Suprapubic skin (tissue), 3 donors: ENCODE results near the gene SRSF10.

Source experiments
- CTCF ChIP-seq, 2 donors: fragments of 200-600 bp in 1 of 2; fragments of 450-650 bp in 1 of 2; sonication (generic) in 1 of 2; IDR thresholded peaks; one replicate each; pipeline ENCODE4 v1.5.1; 2016 to 2019; ENCODE audit warnings: antibody characterized with exemption in 2 of 2, mild to moderate bottlenecking in 1 of 2, moderate library complexity in 1 of 2
- POLR2A ChIP-seq, 2 donors: fragments of 450-650 bp; IDR thresholded peaks; one replicate each; pipeline ENCODE4 v1.6.1; 2017; ENCODE audit warnings: antibody characterized with exemption in 2 of 2, mild to moderate bottlenecking in 2 of 2, moderate library complexity in 2 of 2

GRCh38 chr1:23979881-23980727 lies at the start of gene SRSF10:
- TF ChIP-seq CTCF (IDR thresholded peaks at IDR 0.05) (peak in 1 of 2 donors; percentile 40), POLR2A (IDR thresholded peaks at IDR 0.05) (peak; percentile 94 to 99)
